SIG-M5 treated with dmso at 0.1 percent for 504 hours (cell line): ENCODE data around the gene ITPA.
"Not testable (repeated sequence)": the region's sequence is repeated elsewhere in the genome, so short reads cannot be mapped to it uniquely, and the experiment has no call there.

Experiments
- DNase-seq: peaks from one replicate; lab custom pipeline; 2025; ENCODE audit not compliant: unreplicated experiment; lab: John Stamatoyannopoulos, UW

ITPA gene

DNA sequence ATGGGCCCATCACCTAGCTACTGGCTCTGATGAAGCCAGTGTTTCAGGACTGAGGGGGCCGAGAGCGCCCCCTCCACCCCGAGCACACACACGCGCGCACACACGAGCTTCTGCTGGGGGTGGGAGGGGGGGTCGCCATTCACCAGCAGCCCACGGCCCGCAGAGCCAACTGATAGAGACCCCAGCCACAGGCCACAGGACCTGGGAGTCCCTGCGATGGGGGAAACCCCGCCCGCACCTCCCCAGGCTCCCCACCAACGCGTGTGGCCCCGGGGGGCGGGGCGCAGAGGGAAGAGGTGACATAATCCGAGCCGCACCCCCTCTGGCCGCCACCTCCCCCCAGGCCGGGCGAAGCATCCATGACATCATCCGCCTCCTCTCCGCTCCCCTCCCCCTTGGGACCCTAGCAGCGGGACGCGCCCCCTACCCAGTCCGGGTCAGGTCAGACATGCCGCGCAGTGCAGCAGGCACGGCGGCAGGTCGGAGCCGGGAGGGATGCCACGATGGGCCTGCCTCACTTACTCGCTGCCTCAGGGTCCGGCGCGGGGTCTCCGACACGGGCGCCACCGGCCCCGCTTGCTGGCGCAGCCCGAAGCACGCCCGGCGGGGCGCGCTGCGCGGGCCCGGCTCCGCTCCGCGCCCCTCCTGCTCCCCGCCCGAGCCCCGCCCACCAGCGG is 36.2 kb upstream of the ITPA start, which contains the start of gene LZTS3:
Gene LZTS3, minus strand, starts transcription at position 617 of the 677 bp plus-strand sequence. CDS start 6,386 bp downstream, outside the sequence.
- peak; percentile 59 for DNase-seq

DNA sequence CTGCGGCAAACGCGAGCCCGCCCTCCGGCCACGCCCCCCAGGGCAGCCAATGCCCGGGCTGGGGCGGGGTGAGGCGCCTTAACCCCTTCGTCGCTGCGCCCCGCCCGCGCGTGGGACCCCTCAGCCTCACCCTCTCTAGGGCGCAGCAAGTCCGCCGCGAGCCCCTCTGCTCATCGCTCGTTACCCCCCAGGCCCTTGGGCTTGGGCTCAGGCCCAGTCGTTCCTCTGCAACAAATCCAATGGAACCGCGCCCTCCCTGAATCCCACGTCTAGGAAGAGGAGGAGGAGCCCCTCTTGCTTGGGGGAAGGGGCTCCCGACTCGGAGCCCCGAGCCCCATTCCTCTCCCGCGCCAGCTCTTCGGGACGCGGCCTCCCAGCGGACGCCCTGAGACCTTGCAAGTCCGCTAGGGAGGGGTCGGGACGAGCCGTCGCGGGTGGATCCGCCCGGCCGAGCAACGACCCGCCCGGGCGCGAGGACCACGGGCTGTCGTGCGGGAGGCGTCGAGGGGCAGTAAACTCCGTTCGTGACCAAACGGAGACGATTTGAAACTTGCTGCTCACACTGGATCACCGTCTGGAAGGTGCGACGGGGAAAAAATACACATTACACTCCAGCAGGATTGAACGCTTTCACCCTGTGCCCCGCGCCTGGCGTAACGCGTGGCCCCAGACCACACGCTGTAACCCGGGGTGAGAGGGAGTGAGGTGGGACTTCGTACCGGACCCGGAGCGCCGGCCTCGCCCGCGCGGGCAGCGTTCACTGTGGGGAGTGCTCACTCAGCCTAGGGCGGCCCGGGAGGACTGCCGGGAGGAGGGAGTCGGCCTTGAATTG is 35.5 kb upstream of the ITPA start:
- DNase-seq: peak; percentile 72

DNA sequence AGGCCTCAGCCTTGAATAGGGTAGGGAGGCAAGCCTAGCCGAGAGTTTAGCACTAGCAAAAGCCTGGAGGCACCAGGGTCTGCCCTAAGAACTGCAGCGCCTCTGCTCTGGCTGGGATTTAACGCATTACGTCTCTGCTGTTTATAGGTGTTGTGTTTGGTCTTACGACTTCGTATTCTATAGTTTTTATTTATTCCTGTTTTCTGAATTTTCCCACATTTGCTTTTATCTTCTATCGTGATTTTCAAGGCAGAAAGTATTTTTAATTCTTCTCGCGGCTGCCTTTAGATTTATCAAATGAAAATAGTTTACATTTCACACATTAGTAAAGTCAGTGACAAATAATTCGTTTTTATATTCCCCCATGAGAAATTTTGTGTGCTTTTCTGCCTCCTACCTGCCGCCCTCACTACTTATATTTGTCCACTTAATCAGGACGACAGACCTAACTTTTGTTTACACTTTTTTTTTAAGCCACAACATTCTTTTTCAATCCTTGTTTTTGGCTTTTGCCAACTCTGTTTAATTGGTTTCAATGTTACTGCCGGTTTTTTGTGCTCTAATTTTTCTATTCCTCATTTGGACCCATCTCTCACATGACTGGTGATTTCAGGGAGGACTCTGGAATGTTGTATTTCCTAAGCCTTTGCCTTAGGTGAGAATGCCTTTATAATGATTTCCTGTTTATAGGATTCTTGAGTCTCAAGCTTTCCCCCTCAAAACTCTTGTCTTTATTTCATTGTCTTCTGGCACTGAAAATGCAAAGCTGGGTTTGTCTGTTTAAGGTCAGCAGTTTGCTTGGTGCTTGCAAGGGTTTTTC is 34.6 kb upstream of the ITPA start:
- DNase-seq: peak; percentile 12

DNA sequence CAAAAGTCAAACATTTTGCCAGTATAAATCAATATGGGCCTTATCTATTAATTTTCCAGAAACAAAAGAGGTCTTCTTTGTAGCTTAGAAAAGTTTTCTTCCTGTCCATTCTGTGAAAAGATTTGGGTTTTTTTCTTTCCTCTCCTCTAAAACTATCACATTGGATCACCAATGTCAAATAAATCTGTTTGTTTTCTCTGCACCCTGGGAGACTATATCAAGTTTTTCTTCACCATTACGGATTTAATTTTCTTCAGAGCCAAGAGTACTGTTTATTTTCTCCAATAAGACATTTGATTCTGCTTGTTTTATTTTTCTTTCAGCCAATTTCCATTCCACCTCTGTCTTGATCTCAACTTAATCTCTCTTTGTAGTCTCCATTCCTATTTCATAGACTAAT is 34.0 kb upstream of the ITPA start:
- DNase-seq: no peak

DNA sequence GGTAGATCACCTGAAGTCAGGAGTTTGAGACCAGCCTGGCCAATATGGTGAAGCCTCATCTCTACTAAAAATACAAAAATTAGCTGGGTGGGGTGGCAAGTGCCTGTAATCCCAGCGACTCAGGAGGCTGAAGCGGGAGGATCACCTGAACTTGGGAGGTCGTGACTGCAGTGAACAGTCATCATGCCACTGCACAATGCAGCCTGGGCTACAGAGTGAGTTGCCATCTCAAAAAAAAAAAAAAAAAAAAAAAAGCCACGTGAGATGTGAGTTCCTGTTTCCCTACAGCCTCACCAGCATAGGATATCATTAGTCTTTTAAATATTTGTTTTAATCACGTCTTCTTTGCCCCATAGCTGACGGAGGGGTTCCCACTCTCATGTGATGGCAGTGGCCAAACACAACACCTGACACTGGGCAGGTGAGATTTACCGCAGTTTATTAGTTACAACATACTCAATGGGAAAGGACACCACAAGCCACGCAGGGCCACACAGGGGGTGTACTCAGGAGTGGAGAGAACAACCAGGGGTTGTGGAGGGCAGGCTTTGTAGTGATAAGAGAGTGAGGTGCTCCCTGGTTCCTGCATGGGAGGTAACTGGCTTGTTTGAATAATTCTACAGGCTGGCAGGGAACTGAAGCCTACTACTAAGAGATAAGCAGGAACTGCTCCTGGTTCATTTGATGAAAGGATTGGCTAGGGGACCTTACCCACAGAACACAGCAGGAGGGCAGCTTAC is 31.4 kb upstream of the ITPA start:
- no peak for DNase-seq

DNA sequence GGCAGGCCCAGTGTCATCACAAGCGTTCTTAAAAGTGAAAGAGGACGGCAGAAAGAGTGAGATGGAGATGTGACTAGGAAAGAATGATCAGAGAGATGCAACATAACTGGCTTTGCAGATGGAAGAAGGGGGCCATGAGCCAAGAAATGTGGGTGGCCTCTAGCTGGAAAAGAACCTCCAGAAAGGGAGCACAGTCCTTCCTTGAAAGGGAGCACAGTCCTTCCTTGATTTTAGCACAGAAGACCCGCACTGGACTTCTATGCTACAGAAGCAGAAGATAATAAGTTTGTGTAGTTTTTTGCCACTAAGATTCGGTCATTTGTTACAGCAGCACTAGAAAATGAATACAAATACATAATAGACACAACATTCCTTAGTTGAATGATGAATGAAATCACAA is 29.0 kb upstream of the ITPA start:
- DNase-seq: no peak

DNA sequence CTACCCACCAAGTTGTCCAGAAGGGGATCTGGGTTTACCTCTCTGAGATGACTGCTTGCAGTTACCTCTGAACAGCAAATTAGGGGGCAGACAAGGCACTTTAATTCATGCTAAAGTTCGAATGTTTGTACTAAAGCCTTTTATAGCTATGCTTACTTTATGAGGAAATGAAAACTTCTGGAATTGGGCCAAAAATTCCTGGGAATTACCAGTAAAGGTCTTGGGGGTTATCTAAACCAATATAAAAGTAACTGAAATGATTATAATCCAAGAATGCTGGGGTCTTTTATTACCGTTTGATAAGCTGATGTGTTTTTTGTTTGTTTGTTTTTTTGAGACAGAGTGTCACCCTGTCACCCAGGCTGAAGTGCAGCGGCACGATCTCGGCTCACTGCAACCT is 28.0 kb upstream of the ITPA start:
- DNase-seq: no peak

DNA sequence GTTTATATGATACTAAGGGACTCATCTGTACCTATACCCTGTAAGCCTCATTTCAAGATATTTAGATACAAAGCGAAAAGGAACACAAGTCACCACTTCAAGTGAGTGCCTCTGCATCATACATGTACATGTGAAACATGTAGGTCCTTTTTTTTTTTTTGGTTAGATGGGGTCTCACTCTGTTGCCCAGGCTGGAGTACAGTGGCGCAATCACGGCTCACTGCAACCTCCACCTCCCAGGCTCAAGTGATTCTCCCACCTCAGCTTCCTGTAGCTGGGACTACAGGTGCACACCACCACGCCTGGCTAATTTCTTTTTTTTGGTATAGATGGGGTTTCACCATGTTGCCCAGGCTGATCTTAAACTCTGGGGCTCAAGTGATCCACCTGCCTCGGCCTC is 26.9 kb upstream of the ITPA start:
- not testable (repeated sequence) for DNase-seq

DNA sequence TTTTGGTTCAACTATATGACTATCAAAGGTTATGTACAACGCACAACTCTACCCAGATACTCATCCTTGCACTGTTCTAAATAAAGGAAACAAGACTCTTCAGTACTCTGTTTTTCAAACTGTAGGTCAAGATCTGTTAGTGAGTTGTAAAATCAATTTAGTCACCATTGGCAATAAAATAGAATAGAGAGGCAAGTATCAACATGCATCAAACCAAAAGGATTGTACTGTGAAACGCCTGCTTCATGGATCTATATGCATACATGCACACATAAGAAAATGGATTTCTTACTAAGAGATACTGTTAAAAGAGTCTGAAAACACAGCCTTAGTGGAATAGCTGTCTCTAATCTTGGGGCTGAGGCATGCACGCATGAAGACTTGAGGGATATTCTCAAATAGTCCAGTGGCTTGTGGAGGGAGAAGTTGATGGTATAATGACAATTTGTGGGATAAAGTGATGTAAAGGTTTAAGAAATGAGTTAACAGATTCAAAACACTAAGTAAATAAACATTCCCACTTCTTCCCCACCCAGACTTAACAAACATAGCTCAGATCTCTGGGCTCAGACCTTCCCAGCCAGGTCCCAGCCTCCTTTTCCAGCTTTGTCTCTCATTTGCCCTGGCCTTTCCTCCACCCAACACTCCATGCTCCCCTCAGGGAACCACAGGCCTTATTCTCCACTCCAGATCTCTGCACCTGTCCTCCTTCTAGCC is 25.2 kb upstream of the ITPA start:
- DNase-seq: no peak

DNA sequence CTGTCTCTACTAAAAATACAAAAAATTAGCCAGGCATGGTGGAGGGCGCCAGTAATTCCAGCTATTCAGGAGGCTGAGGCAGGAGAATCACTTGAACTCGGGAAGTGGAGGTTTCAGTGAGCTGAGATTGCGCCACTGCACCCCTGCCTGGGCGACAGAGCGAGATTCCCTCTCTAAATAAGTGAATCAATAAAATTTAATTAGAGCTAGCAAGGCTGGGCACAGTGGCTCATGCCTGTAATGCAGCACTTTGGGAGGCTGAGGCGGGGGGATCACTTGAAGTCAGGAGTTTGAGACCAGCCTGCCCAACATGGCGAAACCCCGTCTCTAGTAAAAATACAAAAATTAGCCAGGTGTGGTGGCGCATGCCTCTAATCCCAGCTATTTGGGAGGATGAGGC is 21.4 kb upstream of the ITPA start:
- not testable (repeated sequence) for DNase-seq

DNA sequence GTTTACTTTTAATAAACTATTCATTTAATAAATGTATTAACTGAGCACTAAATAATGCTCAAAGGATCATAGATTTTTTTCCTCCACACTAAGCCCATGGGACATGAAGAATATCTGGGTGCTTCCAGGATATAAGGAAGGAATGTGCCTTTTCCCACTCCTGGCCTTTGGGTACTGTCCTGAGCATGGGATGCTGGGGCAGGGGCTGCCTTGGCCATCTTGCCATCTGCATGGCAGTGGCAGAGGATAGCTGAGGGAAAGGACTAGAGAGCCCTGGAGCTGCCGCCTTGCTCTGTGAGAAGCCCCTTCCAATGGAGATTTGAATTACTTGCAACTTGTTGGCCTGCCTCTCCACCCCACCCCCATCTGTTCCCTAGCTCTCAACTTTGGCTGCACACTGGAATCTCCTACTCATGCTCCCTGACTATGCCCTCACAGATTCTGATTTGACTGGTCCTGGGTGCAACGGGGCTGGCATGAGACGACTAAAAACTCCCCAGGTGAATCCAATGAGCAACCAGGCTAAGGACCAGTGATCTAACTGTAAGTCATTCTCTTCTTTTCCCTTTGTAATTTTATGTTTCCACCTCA is 20.4 kb upstream of the ITPA start:
- DNase-seq: no peak

DNA sequence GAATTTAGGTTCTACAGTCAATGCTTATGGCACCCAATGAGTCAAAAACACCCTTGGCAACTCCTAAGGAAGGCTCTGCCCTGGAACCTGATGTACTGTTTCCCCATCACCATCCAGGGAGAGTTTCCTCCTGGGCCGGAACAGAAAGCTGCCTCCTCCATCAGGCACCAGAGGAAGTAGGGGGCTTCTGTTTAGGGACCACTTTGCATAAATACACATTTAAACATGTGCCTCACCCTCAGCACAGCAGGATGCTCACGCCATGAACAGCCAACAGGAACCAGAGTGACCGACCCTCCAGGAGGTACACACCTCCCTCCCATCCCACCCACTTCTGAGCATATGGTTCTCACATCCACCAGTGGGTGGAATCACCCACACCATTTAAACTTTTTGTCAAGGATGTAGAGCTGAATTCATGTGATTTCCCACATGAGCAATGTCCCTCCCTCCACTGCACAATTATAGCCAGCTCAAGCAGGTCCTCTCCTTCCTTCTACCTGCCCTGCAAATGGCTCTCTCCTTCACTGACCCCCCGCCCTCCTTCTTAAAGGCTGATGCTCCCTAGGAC is 19.7 kb upstream of the ITPA start:
- no peak for DNase-seq

DNA sequence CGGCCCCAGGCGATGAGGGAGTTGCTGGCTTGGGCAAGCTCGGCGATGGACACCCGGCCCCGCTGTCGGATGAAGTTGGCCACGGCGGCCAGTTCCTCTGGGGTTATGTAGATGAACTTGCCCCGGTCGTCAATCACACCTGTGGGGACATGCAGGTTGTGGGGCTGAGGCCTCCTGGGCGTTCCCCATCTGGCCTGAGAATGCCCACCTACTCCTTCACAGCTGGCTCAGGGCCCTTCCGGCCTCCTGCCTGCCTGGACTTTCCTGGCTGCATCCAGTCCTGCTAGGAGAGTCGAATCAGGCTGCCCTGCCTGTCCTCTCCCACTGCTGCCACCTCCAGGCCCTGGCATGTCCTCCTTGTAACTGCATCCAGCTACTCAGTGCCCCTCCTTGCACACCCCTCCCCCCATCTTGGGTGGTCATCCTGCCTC is 18.6 kb upstream of the ITPA start:
- no peak for DNase-seq

DNA sequence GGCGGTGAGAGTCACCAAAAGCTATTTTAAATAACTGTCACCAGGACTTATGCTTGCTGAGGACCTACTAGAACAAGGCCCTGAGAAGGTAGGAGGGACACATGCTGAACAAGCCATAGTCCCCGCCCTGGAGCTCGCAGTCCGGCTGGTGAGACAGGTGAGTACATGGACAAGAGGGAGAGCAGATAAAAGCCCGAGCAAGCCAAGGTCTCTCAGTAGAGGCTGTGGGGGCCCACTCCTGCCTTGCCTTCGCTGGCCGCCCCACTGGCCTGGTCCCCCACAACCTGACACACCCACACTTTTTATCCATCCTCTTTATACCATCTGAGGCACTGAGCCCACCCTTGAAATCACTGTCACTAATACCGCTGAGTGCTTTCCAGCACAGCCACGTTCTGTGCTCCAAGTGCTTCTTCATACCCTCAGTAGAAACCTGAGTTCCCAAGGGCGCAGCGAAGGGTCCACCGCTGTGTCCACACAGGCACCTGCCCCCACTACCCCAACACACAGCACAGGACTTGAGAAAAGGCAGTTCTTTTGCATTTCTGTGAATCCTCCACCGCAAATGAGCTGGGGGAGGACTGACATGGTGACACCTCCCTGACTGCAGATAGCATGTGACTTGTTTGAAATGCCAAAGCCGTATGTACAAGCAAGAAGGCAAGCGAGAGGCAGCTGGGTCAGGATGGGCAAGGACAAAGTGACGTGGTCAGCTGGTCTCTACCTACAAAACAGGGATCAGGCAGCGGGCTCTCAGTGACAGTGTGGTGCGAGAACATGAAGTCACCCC is 16.9 kb upstream of the ITPA start:
- no peak for DNase-seq

DNA sequence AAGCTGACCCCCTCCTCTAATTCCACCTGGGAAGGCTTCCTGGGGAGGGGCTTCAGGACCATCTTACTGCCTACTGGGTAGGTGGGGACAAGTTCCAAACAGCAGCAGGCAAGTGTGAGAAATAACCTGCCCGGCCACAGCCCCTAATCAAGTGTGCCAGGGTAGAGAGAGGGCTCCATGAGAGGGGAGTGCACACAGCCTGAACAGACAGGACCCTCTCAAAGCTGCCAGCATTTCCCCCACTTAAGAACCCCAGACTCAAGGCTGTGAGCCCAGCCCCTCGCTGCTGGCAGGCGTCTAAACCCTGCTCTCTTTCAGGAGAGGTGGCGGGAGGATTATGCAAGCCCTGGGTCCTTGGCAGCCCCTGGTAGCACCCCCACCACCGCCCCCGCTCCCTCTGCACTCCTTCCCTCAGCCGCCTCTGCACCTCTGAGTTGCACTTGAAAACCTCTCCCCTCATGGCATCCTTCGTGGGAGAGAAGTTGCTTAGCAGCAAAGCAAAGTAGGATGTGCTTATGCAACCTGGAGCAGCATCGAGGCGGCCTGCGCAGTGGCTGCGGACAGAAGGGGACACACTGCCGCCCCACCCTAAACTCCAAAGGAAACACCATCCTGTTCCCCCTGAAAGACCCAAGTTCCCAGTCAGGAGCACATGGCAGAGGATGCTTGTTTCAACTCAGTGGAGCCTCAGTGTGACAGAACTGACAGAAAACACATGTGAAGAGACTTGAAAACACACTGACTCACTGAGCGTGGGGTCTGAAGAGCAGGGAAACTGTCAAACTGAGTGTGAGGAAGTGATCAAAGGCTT is 15.3 kb upstream of the ITPA start:
- DNase-seq: no peak

DNA sequence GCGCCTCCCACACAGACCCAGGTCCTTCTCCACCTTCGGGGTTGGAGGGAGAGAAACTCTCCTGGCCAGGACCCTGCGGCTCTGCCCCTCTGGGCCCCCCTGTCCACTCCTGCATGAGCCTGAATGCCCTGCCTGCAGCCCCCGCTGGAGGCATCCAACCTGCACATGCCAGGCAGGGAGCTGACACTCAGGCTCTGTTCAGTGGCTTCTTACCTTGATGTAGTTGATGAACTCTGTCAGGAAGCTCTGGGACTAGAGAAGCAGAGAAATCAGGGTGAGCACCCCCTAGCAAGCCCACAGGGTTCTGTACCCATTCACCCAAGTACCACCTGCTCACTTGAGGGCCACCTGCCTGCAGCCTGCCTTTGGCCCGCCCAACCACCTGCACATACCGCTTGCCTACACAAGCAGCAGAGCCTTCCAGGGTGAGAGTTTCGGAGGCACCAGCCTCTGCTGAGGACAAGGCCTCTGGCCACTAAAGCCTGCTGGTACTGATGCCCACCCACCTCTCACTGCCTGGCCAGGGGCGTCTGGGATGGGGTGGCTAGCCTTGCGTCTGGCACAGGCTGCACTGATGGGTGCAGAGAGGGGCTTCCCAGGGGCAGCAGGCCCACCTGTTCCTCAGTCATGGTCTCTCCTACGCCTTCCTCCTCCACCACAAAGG is 14.5 kb upstream of the ITPA start:
- DNase-seq: no peak

DNA sequence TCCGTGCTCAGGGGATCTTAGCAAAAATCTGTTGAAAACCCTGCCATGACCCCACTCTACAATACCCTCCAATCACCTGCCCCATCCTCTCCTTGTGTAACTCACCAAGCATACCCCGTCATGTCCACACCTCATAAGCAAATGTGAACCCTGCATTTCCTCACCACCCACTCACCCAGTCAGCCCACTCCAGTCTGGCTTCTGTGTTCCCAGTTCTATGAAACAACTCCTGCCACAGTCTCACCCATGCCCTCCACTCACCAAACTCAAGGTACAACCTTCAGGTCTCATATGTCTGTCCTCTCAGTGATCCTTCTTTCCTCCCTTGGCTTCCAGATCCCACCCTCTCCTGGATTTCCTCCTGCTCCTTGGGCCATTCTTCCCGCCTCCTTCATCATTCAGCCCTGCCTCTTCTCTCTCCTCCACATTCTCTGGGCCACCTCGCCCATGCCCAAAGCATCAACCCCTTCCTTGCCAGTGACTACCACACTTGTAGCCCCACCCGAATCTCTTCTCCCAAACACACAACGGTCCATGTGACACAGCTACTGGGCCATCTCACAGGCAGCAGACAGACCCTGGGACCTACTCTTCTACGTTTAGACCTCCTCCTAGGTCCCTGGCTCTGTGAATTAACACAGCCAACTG is 13.6 kb upstream of the ITPA start:
- DNase-seq: no peak
